ENCODE data around the gene OR52A5. TPM values are rescaled to one million over a fixed set of nuclear protein-coding genes. Genes with fewer than 3 reads are reported as not detected.

OR52A5 gene
- polyA plus RNA-seq, 1 of the 3 experiments (the other 2 are of a cell fraction), result not detected

DNA sequence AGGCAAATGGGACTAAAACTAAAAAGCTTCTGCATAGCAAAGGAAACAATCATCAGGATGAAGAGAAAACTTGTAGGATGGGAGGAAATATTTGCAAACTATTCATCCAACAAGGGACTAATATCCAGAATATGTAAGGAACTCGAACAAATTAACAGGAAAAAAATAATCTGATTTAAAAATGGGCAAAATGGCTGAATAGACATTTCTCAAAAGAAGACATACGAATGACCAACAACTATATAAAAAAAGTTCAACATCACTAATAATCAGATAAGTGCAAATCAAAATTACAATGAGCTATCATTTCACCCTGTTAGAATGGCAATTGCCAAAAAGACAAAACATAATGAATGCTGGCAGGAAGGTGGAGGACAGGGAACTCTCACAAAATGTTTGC is 56.8 kb downstream of the OR52A5 start:
- CTCF ChIA-PET, result interaction anchor here (1.2 kb wide), 1 partner anchor 445 kb away, joined by 3 read pairs; no protein-coding TSS in a partner anchor

More for the DNA sequence above, 56.8 kb downstream of the OR52A5 start:
- Histone ChIP-seq H3K36me3 (replicated peaks in 1 of 2; ENCODE audit: control insufficient read depth in 1 of 2, insufficient read depth in 2 of 2, low read length in 1 of 2) (no peaks in the 10 kb centered on the region), H3K27ac (ENCODE audit: low read depth in 2 of 2, low read length in 1 of 2) (no peak overlapping the region), H4K20me1 (ENCODE audit: insufficient read depth) (no peaks in the 10 kb centered on the region), H3K4me1 (ENCODE audit: control insufficient read depth in 1 of 2, insufficient read depth in 2 of 2, low read depth in 1 of 2, low read length in 1 of 2) (no peaks in the 10 kb centered on the region), H2AFZ (ENCODE audit: low read depth) (no peak overlapping the region), H3K9me2 (no peaks in the 10 kb centered on the region), H3K4me3 (ENCODE audit: low read depth in 2 of 2, low read length in 1 of 2) (no peak overlapping the region), H3F3A (replicated peaks; ENCODE audit: insufficient read depth) (no peaks in the 10 kb centered on the region), H3K9ac (no peak overlapping the region), H3K27me3 (ENCODE audit: insufficient read depth) (peaks cover 5% of the 10 kb centered on the region; the same call in 1 of the 2 replicates), H3K9me3 (no peaks in the 10 kb centered on the region), H3K4me2 (no peak overlapping the region), H3K79me2 (ENCODE audit: insufficient read depth) (no peaks in the 10 kb centered on the region)
- 3% methylated on average over 2 of the region's 2 CpGs for WGBS (ENCODE audit: low lambda C conversion rate)
- TF ChIP-seq FOXJ3 (CRISPR knock-in tag; IDR thresholded peaks at IDR 0.05), result no peak
- no peak for DNase-seq
- POLR2A ChIA-PET, result no interaction called here

Other genes starting within 250 kb of the OR52A5 start
- not detected in 2 replicates for gene OR51A7, start 234.6 kb downstream of the OR52A5 start, polyA plus RNA-seq (2012; rRNA removed)
- not detected in 2 replicates for gene OR51G2, start 219.0 kb downstream of the OR52A5 start, polyA plus RNA-seq (2012; rRNA removed)
- gene OR51G1, start 214.0 kb downstream of the OR52A5 start, polyA plus RNA-seq (2012; rRNA removed), result not detected in 2 replicates
- gene OR51A4, start 190.8 kb downstream of the OR52A5 start, polyA plus RNA-seq (2012; rRNA removed), result not detected in 2 replicates
- gene OR51A2, start 182.6 kb downstream of the OR52A5 start, polyA plus RNA-seq (2012; rRNA removed), result not detected in 2 replicates
- gene OR51L1, start 143.5 kb downstream of the OR52A5 start, polyA plus RNA-seq (2012; rRNA removed), result not detected in 2 replicates
- not detected in 2 replicates for gene OR52J3, start 91.8 kb downstream of the OR52A5 start, polyA plus RNA-seq (2012; rRNA removed)
- gene OR52E2, start 78.7 kb downstream of the OR52A5 start, polyA plus RNA-seq (2012; rRNA removed), result not detected in 2 replicates
- gene OR52E1, start 68.8 kb downstream of the OR52A5 start, polyA plus RNA-seq (2012; rRNA removed), result not detected in 2 replicates
- not detected in 2 replicates for gene OR52A1, start 16.4 kb upstream of the OR52A5 start, polyA plus RNA-seq (2012; rRNA removed)
- not detected in 2 replicates for gene OR51V1, start 62.3 kb upstream of the OR52A5 start, polyA plus RNA-seq (2012; rRNA removed)
- not detected in 2 replicates for gene HBB, start 88.7 kb upstream of the OR52A5 start, polyA plus RNA-seq (2012; rRNA removed)
- not detected in 2 replicates for gene HBD, start 96.1 kb upstream of the OR52A5 start, polyA plus RNA-seq (2012; rRNA removed)
- not detected in 2 replicates for gene HBG1, start 111.5 kb upstream of the OR52A5 start, polyA plus RNA-seq (2012; rRNA removed)
- gene HBG2, start 116.4 kb upstream of the OR52A5 start, polyA plus RNA-seq (2012; rRNA removed), result 0.33 TPM in 1 of 2 replicates, not detected in the other
- 2.4 TPM in 2 replicates for gene HBE1, start 131.6 kb upstream of the OR52A5 start, polyA plus RNA-seq (2012; rRNA removed)
- gene OR51B4, start 163.6 kb upstream of the OR52A5 start, polyA plus RNA-seq (2012; rRNA removed), result 0.07 and 0.29 TPM in 2 replicates
- gene OR51B2, start 185.9 kb upstream of the OR52A5 start, polyA plus RNA-seq (2012; rRNA removed), result not detected in 2 replicates
- 0.15 and 0.29 TPM in 2 replicates for gene OR51B5, start 205.2 kb upstream of the OR52A5 start, polyA plus RNA-seq (2012; rRNA removed)
- not detected in 2 replicates for gene OR51B6, start 213.2 kb upstream of the OR52A5 start, polyA plus RNA-seq (2012; rRNA removed)
- not detected in 2 replicates for gene OR51M1, start 245.5 kb upstream of the OR52A5 start, polyA plus RNA-seq (2012; rRNA removed)

Data from SK-N-SH (cell line).